Globus pallidus (tissue), 1 donor: Measurements from ENCODE around the gene TTC28.
A peak's percentile ranks its signal among the peaks of the same experiment; 100 is the strongest.

Experiments used
- DNase-seq: peaks from one replicate; pipeline ENCODE4 v3.0.0-alpha.2; 2015; ENCODE audit warnings: low spot score

Gene TTC28

DNA sequence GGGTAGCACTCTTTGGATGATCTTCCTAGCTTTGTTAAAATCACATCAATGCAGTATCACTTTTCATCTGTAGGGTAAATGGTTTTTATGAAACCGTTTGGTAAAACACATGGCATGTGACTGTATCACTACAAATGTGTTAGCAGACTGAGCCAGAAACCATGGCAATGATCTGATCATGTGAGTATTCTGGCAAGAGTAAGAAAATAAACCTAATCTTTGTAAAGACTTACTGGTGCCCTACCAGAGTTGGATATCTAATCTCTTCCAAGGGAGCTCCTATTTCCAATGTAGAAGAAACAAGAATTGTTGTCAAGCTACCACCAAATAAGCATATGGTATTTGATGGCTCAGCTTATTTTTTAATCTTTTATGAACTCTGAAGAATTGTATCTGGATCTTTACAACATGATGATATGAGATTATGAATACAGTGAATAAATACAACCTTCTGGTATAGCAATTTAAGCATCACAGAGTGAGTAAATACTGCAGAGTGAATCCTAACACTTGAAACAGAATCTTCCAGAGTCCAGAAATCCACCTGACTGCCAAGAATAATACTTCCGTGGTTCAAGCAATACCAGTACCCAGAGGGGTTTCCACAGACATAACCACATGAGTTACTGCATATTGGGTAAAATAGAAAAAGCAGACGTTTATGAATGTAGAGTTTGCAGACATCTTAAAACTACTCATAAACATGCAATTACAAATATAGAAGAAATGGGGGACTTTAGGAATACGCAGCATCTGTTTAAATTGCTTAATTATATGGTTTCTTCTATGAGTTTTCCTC, 238.8 kb downstream of the TTC28 start:
- DNase-seq, result peak; percentile 7

DNA sequence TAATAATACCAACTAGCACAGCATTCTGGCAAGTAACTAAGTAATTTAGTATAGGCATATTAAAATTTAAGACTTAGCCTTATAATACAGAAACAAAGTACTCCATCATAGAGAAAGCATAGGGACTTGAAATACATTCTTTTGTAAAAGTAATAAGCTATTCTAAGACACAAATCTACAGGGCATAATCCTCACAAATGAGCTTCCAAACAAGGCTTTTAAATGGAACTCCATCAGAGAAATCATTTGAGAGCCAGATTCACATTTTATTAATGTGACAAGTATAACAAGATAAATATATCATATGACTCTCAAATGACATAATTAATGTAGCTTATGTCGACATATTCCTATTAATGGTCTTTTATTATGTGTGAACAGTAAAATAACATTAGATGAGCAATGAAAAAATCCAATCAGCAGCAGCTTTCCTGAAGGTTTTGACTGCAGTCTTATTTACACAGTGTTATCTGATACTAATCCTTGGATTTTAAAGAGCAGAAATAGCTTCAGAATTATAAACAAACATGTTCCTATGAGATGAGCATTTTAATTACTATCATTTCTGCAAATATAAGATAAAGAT, 241.4 kb downstream of the TTC28 start:
- DNase-seq, result no peak

DNA sequence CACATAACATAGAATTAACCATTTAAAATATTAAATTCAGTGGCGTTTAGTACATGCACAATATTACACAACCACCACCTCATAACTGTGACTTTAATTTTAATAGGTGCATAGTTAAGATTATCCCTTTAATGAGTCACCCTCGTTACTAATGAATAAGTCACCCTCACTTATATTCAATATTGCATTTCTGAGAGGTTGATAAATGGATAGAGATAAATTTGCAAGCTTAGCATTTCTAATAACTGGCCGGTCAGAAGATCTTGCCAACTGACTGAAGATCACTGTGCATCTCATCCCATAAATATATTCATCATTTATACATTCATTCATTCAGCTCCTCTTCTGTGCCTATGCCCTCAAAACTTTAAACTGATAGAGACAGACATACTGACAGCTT, 243.7 kb downstream of the TTC28 start:
- DNase-seq, result no peak

DNA sequence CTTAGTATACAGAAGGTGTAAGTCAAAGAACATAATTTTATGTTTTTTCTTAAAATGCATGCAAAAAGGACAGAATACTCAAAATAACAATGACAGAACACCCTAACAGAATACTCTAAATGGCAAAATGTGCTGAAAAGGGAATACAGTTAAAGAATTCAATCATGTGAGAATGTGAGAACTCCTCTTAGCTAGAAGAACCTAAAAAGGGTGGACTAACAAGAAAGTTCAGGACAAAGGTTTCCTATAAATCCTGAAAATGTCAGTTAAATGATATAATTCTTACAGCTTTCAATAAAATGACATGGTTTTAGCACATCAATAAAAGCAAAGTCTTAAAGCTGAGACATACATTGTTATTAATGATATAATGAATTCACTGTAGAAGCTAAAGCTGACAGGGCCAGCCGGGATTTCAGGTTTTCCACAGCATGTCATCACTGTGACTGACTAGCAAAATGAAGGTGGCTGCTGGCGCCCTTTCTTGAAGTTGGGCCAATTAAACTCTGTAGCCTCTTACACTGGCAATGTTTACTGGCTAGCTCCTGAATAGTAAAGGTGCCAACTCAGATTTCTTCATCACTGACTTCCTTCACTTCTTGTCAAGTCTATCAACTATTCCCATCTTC, 244.4 kb downstream of the TTC28 start:
- peak; percentile 7 for DNase-seq

DNA sequence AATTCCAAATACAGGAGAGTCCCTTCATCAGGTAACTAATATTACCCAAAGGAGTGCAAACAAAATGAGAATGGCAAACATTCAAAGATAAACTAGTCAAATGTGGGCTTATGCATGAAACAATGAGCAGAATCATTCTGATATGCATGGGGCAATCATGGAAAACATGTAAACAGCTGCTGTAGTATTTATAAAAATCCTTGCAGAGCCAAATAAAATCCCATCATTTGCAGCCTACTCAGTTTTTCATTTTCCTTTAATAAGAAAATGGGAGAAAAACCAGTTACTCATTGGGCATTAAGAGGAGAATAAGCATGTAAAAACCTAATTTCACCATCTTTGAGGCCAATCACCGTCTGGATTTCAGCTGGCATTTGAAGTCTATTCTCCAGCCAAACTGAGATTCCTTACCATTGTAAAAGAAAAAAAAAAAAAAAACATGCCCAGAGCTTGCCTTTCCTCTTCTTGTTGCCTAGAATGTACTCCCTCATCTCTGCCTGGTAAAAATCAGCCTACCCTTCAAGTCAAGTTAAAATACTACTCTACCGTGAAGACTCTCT, 249.1 kb downstream of the TTC28 start:
- no peak for DNase-seq

DNA sequence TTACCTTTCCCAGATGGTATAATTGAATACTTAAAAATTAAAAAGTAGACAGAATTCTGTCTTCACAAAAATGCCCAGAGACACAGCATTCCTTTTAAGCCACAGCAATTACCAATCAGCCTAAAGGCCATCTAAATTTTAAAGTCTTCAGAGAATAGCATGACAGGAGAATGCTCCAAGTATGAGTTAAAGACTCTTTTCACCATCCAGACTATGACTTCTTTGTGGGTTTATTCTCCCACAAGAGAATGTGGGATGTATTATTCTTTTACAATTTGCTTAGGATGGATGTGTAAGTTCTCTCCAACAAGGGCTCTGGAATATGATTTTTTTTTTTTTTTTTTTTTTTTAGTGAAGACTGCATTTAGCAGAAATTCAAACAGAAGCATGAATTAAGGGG, 249.9 kb downstream of the TTC28 start:
- DNase-seq, result no peak

DNA sequence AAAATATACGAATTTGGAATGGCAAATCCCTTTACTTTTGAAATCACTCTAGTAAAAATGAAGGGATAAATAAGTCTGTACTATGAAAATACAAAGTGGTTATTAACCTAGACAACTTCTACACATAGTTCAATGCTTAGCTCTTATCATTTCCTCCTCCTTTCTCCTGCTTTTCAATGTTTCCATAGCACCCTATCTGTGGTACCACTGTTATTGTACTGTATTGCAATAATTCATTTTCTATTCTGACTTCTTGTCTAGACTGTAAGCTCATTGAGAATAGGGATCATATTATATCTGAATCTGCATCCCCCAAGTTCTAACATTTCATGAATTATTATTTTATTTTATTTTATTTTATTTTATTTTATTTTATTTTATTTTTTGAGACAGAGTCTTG, 251.4 kb downstream of the TTC28 start:
- DNase-seq, result no peak

DNA sequence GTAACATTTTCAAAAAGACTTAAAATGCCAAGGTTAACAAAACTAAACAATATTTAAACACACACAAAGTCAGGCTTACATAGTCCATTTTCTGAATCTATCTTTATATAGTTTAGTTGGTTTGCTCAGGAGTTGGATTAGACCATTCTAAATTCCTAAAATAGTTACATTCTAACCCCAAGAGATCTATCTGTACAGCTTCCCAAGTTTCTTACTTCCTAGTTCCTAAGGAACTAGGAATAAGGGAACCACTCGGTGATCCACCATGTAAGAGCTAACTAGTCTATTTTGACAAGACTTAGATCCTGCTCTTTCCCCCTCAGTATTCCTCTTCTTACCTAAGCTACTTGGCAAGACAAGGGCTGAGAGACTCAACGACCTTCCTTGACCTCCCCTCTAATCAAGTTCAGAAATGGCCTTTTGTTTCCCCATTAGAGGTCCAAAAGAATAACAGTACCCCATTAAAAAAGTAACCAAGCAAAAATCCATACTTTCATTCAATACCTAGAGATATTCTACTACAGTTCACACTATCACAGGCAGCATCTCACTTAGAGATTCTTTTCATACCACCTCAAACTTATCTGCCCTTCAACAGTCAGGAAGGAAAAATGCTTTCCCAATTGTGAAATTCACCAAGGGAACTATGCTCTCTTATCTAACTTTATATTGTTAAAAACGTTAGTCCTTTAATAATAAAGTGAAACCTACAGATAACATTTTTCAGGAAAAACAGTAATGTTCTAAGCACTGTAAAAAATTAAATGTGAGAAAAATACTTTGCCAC, 253.1 kb downstream of the TTC28 start:
- no peak for DNase-seq

DNA sequence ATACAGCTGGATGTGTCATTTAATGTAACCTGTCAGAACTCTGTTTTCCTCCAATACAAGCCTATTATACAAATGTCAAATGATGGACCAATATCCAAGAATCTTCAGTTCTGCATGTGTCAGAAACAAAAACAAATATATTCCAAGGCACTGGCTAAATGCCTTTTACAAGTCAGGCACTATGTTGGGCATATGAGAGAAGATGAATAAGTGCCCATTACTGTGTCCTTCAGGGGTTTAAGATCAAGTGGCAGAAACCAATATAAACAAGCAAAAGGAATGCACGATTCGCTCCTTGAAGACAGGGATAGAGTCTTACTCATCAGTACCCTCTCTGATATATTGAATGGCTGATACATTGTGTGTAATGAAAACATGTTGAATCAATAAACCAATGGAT, 254.4 kb downstream of the TTC28 start:
- DNase-seq, result no peak

DNA sequence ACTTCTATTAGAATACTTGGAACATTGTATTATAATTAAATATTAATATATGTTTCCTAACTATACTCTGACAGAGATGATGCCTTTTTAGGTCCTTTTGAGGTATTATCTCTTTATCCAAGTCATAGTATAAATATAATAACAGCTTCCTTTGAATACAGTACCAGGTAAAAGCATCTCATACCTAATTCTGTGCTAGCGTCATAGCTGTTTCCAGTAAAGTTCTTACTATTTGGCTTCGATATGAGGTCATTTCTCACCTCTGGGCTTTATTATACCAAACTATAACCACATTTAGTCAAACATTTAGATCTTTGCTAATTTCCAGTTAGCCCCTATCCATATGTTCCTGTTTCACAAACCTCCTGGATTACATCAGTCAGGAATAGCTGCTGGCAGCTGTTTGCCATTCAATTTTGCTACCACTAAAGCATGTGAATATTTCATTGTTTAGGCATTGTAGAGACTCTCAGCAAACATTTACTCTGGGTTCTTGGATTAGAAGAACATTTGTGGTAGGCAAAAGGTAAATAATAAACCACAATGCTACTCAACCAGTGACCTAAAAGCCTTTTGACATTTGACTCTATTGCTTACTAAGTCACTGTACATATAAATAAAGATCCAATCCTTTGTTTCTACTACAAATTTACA, 255.1 kb downstream of the TTC28 start:
- DNase-seq, result no peak

DNA sequence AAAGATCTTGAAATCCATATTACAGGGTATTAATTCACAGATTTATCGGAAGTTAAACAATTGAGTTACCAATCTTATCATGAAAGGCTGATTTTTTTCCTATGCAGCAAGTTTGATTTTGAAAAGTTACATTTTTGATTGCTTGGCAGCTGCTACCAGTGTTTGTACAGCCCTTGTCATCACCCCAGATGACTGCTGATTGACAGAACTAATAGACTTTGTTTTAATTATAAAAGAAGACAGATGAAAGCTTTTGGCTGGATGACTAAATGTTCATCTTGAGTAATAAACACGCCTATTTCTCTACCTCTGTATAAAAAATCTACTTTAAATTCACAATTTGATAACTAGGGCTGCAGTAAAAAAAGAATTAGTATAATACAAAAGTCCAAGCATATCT, 259.7 kb downstream of the TTC28 start:
- DNase-seq, result no peak

DNA sequence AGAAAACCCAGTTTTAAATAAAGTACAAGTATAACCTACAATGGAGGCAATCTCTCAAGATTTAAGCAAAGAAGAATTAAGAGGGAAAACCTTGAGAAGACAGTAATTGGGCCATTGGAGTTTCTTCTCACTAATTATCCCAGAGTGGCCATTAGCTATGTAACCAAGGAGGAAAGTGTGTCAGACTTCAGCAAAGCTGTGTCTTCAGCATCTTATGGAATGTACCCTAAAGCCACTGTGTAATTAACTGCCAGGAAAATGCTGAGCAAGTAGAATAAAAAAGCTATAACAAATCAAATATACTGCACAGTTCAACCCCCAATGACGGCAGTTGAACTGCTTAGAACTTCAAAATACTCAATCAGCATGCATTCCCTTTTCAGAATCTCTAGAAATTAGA, 261.6 kb downstream of the TTC28 start:
- DNase-seq, result no peak

DNA sequence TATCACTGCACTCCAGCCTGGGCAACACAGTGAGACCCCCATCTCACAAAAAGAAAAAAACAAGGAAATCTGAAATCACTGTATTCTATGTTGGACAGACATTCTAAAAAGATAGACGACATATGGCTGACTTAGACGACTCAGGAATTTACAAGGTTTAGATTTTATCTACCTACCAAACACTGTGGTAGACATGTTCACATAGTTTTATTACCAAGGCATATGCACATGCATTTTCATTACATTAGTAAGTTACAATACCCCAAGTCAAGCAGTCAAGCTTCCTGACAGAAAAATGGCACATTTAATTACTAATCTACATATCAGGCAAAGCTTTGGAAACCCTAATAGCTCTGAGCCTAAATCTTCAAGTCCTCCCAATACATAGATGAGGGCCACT, 262.2 kb downstream of the TTC28 start:
- no peak for DNase-seq

DNA sequence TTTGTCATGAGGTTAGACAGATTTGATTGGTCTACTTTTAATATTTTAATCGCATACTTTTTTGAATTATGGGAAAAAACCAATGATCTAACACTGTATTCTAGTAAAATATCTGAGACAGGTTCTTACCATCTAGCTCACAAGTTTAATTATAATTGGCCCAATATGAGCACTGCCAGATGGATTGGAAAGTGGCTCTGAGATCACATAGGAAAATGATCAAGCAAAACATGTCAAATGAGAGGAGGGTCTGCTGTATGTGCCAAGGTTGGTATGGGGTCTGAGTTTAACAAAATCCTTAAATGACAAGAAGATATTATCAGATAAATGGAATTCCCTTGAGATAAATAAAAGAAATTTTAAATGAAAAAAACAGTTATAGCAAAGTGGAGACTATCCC, 264.7 kb downstream of the TTC28 start:
- DNase-seq, result no peak

DNA sequence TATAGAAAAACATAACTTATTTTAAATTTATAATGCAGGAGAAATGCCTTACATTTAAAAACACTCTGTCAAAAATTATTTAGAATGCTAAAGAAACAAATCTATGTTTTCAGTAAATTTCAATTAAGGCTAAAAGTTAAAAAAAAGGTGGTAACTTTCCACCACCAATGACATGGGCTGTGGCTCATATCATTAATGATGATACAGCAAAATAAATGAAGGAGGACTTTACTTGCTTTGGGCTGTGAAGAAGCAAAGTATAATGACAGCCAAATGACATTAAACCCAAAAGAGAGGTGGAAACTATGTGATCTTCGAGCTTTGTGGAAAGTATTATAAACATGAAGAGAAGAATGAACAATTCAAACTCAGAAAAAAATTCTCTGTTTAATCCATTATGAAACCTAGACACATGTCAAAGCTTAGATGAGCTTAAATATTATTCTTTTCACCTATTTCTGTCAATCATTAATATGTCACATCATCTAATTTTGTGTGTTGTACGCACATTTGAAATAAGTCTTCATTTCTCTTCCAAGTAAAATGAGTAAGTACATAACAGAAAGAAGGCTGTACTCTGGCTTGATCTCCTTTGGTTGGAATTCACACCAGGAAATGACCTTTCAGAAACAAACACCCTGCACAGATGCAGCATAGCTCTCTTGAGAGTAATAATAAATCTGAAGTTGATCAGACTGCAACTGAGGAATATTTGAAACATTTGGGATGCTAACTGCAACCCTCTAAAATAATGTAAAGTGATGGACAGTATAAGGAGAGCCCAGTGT, 265.8 kb downstream of the TTC28 start:
- DNase-seq, result no peak

DNA sequence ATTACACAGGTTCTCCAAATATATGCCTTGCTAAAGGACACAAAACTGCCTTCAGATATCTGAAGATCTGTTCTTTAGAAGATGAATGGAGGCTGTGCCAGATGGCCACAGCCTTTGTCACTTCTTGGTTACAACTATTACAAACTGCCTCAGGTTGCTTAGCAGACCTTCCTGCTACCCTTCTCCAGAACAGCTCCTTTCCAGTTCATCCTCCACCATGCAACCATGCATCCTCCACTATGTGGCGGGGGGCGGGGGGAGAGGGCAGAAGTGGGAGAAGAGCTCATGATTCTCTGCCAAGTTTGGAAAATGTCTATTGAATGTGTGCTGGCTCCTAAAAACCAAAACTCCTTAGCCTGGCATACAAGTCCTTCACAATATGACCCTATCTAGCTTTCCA, 267.5 kb downstream of the TTC28 start:
- DNase-seq, result no peak

DNA sequence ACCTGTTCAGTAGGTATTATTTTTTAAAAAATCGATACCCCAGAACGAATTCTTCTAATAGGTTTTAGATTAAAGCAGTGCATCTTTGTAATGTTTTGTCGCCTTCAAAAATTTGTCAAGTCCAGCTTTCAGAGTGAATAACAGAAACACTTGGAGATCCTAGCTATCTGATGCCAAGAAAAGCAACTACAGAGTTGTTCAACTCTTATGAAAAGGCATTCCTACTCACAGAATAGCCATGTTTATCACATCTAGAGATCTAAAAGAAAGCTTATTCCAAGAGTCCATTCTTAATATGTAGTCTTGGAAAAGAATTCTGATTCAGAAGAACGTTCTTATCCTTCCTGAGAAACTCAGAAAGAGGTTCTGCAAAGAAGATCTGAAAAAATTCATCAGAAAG, 268.5 kb downstream of the TTC28 start:
- DNase-seq, result no peak

DNA sequence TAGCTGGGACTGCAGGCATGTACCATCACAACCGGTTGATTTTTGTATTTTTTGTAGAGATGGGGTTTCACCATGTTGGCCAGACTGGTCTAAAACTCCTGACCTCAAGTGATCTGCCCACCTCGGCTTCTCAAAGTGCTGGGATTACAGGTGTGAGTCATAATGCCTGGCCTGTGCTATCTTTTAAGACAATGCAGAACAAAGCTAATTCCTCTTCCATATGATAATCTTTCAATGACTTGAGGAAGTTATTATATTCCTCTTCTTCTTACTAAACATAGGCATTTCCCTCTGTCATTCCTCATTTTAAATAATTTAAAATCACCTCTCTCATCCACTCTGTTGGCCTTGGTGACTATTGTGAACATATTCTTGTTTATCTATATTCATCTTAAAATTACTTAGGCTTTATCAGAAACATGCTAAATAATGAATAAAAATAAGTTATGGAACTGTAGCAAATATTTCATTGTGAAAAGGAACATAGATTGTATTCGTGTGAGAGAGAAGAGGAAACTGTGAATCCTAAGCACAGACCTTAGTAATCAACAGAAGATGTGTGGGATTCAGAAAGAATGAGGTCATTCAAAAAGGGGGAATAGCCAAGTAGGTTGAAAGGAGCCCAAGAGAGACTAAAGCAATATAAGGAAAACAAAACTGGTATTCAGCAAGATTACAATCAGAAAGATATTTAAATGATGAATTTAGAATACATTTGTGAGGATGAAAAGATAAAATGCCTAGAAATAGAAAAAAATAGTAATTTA, 269.4 kb downstream of the TTC28 start:
- no peak for DNase-seq

DNA sequence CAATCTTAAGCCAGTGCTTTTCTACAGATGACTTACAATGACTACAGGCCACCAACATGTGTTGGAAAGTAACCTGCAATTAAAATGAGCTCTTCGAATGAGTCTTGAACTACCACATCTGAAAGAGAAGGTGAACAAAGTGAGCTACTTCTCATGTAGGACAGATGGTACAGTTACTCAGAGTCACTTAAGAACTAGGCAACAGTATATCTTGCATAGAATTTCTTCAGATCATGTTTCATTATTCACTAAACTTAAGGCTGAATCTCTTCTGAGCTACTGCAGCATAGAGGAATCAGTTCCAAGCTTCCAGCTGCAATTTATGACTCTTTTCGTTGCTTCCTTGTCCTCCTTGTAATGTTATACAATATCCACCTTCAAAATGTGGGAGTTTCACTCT, 270.9 kb downstream of the TTC28 start:
- DNase-seq, result no peak

DNA sequence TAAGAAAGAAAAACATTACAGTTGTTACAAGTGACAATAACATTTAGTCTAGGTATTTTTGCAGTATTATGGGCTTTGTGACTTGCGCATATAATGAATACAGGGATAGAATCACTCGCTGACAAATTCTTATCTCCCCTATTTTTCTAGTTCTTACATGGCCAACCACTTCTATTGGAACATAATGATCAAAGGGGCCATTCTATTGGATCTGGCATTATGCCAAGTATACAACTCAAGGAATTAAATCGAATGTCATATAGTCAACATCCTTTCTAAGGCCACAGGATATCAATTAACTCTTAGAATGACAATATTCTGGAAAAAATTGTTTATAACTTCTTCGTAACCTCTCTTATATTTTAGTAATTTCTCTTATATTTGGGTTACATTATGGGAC, 272.0 kb downstream of the TTC28 start:
- DNase-seq, result no peak
